Retinal pigment epithelial cell (primary cell): ENCODE measurements around the gene ZNF84.

Experiments used
- DNase-seq: peaks from one replicate; pipeline ENCODE4 v3.0.0-alpha.2; 2010; ENCODE audit warnings: low read depth
- H3K4me3 ChIP-seq: 2 replicates; pipeline ENCODE4 v1.5.1; 2011; ENCODE audit warnings: mild to moderate bottlenecking, low read length, control low read depth, moderate library complexity
- TF ChIP-seq, protein P1 (sequence below): conservative IDR thresholded peaks from 2 replicates; pipeline ENCODE4 v1.5.1; 2011; ENCODE audit warnings: low read depth, low read length, control low read depth, inconsistent platforms

The ZNF84 gene

DNA sequence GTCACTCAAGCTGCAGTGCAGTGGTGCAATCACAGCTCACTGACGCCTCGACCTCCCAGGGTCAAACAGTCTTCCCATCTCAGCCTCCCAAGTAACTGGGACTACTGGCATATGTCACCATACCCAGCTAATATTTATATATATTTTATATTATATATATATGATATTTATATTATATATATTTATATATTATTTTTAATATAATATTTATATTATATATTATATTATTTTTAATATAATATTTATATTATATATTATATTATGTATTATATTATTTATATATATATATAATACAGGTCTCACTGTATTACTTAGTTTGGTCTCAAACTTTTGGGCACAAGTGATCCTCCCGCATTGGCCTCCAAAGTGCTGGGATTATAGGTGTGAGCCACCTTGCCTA is 9.4 kb downstream of the ZNF84 start:
- DNase-seq: no peak
- TF ChIP-seq, protein P1, sequence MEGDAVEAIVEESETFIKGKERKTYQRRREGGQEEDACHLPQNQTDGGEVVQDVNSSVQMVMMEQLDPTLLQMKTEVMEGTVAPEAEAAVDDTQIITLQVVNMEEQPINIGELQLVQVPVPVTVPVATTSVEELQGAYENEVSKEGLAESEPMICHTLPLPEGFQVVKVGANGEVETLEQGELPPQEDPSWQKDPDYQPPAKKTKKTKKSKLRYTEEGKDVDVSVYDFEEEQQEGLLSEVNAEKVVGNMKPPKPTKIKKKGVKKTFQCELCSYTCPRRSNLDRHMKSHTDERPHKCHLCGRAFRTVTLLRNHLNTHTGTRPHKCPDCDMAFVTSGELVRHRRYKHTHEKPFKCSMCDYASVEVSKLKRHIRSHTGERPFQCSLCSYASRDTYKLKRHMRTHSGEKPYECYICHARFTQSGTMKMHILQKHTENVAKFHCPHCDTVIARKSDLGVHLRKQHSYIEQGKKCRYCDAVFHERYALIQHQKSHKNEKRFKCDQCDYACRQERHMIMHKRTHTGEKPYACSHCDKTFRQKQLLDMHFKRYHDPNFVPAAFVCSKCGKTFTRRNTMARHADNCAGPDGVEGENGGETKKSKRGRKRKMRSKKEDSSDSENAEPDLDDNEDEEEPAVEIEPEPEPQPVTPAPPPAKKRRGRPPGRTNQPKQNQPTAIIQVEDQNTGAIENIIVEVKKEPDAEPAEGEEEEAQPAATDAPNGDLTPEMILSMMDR: no peak

DNA sequence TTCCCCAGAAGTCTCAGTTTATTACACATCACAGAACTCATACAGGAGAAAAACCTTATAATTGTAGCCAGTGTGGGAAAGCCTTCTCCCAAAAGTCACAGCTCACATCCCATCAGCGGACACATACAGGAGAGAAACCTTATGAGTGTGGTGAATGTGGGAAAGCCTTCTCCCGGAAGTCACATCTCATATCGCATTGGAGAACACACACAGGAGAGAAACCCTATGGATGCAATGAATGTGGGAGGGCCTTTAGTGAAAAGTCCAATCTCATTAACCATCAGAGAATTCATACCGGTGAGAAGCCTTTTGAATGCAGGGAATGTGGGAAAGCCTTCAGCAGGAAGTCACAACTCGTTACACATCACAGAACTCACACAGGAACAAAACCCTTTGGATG is 20.1 kb downstream of the ZNF84 start:
- no peak overlapping the region for H3K4me3 ChIP-seq
- DNase-seq: no peak
- TF ChIP-seq, protein P1: no peak

More for the DNA sequence above, 9.4 kb downstream of the ZNF84 start:
- no peak overlapping the region for H3K4me3 ChIP-seq

DNA sequence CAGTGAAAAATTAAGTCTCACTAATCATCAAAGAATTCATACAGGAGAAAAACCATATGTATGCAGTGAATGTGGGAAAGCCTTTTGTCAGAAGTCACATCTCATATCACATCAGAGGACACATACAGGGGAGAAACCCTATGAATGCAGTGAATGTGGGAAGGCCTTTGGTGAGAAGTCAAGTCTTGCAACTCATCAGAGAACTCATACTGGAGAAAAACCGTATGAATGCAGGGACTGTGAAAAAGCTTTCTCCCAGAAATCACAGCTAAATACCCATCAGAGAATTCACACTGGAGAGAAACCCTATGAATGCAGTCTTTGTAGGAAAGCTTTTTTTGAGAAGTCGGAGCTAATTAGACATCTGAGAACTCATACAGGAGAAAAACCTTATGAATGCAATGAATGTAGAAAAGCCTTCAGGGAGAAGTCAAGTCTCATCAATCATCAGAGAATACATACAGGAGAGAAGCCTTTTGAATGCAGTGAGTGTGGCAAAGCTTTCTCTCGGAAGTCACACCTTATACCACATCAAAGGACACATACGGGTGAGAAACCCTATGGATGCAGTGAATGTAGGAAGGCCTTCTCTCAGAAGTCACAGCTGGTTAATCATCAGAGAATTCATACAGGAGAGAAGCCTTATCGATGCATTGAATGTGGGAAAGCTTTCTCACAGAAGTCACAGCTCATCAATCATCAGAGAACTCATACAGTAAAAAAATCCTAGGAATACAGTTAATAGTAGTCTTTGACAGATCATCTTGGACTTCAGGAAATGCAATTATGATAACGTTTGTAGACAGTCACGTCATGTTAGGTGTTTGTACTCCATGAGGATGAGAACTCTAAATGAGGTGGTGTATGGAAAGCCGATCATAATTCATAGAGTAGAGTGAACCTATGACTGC is 21.1 kb downstream of the ZNF84 start:
- no peak overlapping the region for H3K4me3 ChIP-seq
- TF ChIP-seq, protein P1: no peak
- no peak for DNase-seq

DNA sequence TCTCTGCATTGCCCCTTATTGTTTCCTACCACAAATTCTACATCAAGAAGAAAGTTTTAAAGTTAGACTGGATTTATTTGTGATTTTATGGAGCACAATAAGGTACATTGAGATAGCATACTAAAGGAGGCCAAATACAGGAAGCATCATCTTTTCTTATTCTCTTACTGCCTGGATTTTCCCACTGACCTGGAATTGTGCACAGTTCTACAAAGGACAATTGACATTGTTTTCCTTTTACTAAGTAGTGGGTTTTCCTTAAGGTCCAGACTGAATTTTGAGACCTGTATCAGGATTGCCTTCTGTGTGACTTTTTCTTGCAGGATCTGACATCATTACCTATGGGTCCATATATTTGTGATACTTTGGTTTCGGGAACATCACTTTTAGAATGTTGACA is 24.6 kb downstream of the ZNF84 start:
- no peak for DNase-seq
- TF ChIP-seq, protein P1: no peak

DNA sequence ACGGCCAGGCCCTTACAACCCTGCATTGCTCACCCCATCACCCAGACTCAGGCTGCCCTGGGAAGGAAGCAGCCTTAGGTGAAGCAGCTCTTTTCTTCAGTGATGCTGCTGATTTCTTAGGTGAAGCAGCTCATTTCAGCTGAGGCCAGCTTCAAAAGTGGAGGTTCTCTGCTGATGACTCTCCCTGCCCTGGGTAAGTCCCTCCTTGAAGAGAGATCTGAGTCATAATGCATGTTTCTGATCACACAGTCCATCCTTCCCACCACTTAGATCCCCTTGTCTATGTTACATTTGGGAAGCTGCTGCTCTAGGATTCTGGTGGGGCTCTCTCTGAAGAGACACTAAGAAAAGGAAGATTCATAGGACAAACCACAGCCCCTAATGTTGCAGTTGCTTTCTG is 26.2 kb downstream of the ZNF84 start:
- no peak for DNase-seq
- TF ChIP-seq, protein P1: no peak
- H3K4me3 ChIP-seq: no peak overlapping the region

More for the DNA sequence above, 24.6 kb downstream of the ZNF84 start:
- H3K4me3 ChIP-seq: no peak overlapping the region

DNA sequence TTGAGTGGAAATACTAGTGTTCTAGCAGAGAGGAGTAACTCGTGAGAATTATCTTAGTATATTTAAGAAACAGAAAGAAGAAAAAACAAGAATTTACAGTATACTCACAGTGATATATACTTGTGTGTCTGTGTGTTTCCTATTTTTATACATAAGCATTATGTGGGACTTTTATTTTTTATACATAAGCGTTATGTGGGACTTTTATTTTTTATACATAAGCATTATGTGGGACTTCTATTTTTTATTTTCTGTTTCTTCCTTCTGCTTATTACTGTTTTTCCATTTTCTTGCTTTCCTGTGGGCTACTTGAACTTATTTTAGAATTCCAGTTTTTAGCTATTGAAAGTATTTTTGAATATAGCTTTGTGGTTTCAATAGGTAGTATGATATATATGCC is 36.5 kb downstream of the ZNF84 start:
- H3K4me3 ChIP-seq: no peak overlapping the region
- DNase-seq: no peak
- TF ChIP-seq, protein P1: no peak

DNA sequence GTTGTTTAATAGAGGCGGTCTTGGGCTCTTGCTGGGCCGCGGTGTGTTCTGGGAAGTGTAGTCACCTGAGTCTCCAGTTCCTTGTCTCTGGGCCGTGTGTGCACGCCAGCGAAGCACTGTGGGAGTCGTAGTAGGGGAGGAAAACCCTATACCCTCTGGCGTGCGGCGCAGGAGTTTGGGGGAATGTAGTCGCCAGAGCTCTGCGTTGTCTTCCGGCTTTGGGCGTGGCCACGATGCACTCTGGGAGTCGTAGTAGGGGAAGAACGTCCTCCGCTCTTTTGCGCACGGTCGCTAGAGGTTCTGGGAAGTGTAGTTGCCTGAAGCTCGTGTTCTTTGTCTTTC is 42.7 kb downstream of the ZNF84 start:
- peak; percentile 99 for DNase-seq
- peak overlapping the region; percentile 87 for H3K4me3 ChIP-seq
- TF ChIP-seq, protein P1: no peak
